SW480 (cell line): ENCODE results near the gene STXBP6.

Experiments
- DNase-seq: peaks from one replicate; pipeline ENCODE4 v3.0.0-alpha.2; 2016; ENCODE audit warnings: low spot score

STXBP6 gene

DNA sequence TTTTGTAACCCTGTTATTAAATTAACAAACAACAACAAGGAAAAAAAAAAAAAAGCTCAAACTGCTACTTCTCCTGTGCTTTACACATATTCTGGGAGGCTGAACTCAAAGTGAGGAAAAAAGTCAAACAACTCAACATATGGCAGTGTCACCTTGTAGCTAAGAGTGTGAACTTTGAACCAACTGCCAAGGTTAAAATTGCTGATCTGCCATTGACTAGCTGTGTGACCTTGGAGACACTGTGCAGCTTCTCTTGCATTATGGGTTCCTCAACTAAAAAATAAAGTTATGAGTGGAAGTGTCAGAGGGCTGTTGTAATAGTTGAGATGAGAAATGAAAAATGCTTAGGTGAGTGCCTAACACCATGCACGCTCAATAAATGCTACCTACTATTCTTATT lies 34.2 kb downstream of the STXBP6 start:
- no peak for DNase-seq

- DNase-seq = no peak
Measured at GRCh38 chr14:25014440-25014839, 35.5 kb downstream of the STXBP6 start.

DNA sequence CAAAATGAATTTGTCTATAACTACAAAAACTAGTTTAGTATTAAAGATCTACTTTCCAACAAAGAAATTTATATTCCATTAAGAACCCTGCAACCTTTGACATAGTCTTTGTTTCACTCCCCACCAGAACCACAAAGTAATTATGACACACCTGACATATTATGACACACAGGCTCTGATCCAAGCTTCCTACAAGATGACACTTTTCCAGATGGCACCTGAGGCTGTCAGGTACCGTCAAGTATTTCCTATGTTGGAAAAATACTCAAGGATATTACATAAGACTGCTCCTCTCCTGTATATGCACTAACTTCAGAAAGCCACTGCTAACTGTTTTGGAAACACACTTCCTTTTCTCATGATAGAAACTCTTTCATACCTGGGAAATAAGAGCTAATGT lies 38.9 kb downstream of the STXBP6 start:
- DNase-seq = peak; percentile 18

DNA sequence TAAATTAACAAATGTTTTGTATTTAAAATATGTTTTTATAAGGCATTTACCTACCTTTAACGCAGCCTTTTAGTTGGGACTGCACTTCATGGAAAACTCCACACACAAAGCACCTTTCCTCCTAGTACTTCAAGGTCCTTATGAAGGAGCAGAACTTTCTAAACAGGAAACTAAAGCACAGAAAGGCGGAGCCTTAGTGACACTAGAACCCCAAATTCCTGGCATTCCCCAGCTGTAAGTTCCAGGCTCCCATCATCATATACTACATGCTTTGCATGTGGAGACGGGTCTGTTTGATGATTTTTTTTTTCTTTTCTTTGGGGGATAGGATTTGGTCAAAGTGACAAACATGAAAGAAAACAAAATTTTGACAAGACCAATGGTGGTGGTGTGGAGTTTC lies 39.5 kb downstream of the STXBP6 start:
- DNase-seq = no peak

DNA sequence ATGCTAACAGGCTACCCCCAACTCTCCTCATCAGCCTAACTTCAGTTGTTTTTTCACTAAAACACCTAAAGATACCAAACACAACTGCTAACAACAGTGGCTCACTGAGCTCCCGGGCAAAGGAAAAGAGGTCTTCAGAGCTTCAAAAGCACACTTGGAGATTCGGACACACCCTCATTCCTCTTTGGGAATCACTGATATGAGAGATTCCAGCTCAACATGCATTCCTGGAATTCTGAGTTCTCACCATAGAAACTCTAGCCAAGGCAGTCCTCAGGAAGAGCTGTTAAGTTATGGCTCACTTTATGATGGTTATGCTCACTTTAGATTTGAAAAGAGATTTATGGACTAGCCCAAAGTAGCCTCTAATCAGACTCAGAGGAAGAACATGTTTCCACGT lies 40.1 kb downstream of the STXBP6 start:
- peak; percentile 14 for DNase-seq

DNA sequence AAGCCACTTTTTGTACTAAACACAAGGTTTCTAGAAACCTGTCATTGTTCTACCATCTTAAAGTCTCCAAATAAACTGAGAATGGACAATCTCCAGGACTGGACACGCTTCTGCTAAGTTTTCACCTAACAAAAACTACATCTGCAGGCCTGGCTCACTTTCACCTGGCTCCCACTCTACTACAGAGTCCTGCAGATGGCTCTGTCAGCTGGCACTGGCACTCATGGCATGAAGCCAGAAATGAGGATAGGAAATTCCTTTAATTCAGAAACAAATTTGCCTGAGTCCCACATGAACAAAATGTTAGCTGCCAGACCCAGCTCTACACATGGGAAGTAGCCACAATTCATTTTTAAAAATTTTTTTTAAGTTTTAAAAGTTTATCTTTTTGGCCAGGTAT lies 42.1 kb downstream of the STXBP6 start:
- DNase-seq = no peak

- DNase-seq = peak; percentile 82
Measured at GRCh38 chr14:25006961-25007795, 42.8 kb downstream of the STXBP6 start.

- DNase-seq = no peak
Measured at GRCh38 chr14:25006031-25006430, 43.9 kb downstream of the STXBP6 start.

- DNase-seq = no peak
Measured at GRCh38 chr14:25004389-25004809, 45.5 kb downstream of the STXBP6 start.

- DNase-seq = no peak
Measured at GRCh38 chr14:25003537-25003936, 46.4 kb downstream of the STXBP6 start.

GRCh38 chr14:25001601-25002000 lies 48.3 kb downstream of the STXBP6 start:
- no peak for DNase-seq

DNA sequence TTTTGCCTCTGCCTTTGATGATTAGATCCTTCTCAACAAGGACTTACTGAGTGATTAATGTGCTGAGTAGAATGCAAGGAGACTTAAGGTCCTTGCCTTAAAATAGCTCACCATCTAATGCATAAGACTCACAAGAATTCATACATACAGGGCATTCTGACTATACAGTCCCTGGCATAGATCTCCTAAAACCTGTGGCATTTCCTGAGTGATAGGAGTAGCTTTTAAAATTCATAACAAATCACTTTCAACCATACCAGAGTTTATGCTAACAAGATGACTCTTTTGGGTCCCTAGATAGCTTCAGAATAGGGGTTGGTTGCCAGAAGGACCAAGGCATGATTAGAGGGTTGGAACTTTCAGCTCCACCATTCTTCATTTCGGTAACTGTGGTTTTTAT lies 48.8 kb downstream of the STXBP6 start:
- DNase-seq = no peak

- DNase-seq = no peak
Measured at GRCh38 chr14:24999157-24999556, 50.8 kb downstream of the STXBP6 start.

DNA sequence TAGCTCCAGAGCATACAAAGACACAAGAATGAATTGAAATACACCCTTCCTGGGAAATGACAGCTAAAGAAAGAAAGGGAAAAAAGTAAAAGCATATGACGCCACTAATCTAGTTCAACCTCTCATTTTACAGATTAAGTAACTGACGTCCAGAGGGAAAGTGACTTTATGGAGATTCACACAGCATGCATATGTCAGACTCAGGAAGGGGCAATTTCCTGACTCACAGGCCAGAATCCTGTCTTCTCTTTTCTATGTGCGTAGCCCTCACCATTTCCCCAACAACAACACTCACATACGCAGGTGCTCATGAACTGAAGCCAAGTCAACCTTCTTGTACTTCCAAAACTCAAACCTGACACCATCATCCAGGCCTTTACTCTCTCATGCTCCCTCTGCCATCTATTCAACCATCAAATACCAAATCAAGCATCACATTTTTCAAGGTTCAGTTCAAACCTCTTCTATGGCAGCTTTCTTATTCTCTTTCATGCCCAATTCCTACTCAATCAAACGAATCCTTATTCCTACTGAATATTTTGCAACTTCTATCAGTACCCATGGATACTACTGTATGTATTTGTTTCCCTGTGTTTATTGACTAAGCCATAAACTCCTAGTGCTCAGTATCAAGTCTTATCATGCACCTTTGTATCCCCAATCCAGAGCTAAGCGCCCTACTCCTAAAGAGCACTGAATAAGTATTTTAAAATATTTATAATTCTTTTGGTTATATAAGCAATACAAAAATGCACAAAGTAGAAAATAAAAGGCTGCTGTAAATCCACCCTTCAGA lies 52.8 kb downstream of the STXBP6 start:
- DNase-seq = no peak

DNA sequence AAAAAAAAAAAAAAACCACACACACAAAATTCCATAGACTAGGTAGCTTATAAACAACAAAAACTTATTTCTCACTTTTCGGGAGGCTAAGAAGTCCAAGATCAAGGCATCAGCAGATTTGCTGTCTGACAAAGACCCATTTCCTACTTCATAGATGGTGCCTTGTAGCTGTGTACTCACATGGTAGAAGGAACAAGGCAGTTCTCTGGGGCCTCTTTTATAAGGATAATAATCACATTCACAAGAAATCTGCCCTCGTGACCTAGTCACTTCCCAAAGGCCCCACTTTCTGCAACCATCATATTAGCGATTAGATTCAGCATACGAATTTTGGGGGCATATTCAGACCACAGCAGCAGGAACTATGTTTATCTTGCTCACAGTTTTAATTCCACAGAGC lies 54.9 kb downstream of the STXBP6 start:
- DNase-seq = no peak

- no peak for DNase-seq
Measured at GRCh38 chr14:24993631-24994030, 56.3 kb downstream of the STXBP6 start.

- DNase-seq = no peak
Measured at GRCh38 chr14:24992624-24993360, 57.2 kb downstream of the STXBP6 start.

- DNase-seq = no peak
Measured at GRCh38 chr14:24991821-24992220, 58.1 kb downstream of the STXBP6 start.

GRCh38 chr14:24991288-24991687 lies 58.7 kb downstream of the STXBP6 start:
- DNase-seq = no peak

DNA sequence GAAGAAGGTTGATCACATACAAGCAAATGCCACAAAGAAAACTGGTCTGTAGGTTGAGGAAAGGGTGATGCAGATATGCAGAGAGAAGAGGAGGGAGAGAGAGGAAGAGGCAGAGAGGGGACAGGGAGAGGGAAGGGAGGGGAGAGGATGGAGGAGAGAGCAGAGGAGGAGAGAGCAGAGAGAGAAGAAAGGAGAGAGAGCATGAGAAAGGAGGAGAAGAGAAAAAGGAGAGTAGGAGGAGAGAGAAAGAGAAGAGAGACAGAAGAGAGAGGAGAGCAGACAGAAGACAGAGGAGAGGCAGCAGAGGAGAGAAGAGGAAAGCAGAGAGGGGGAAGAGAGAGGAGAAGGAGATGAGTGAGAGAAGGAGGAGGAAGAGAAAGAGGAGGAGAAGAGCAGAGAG lies 59.2 kb downstream of the STXBP6 start:
- DNase-seq = no peak

DNA sequence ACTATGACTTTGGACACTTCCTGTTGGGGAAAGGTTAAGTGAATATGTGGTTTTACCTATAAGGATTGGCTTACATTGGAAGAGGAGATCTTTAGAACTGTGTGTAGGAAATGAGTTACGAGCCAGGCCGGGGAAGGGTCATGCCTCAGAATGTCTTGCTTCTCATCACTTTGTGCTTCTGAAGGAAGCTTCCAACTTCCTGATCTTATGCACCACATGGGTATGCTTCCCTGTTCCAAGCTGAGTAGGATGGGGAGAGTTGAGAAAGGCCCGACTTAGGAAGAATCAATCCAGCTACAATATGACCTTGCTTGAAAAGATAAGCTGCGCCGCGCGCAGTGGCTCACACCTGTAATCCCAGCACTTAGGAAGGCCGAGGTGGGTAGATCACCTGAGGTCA lies 59.9 kb downstream of the STXBP6 start:
- no peak for DNase-seq

GRCh38 chr14:24988760-24989159 lies 61.2 kb downstream of the STXBP6 start:
- no peak for DNase-seq
